ENCODE data around the gene KCTD2. TPM values are rescaled to one million over a fixed set of nuclear protein-coding genes. Genes with fewer than 3 reads are reported as not detected.
A peak's percentile ranks its signal among the peaks of the same experiment; 100 is the strongest.

Gene KCTD2
- total and polyA plus RNA-seq, 2 of the 13 experiments (the other 11 are each of a cell fraction or from before 2014, with no cell fraction given) = 28.3 to 32.6 TPM

DNA sequence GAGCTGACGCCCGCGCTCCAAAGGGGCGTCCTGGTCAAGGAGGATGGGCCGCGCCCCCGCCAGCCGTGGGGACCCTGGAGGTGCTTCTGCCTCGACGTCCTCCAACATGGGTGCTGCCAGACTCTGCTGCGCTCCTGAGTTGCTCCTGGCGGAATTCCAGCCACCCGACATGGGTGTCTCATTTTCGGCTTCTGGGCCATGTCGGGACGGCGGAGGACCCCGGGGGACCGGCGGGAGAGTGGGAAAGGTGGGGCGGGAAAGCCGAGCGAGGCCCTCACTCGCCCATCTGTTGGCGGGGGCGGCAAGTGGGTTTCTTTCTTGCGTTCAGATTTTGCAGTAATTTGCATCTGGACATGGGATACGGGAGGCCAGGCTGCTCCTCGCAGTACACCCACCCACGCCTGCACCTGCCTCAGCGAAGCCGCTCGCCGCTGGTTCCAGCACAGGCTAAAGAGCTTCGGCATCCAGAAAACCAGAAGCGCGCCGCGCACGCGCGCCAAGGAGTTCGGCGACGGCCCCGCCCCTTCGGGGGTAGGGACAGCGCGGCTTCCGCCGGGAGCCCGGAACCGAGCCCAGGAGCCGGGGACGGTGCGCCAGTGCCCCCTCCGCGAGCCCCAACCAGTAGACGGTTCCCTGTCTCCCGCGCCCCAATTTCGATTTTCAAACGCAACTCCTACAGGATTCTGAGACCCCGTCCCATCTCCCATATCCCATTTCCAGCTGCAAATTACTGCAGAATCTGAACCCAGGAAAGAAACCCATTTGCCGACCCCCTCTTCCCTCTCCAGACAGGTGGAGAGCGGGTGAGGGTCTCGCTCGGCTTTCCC is 62.6 kb downstream of the KCTD2 start, which contains the start of gene ARMC7 (continued):
- TF ChIP-seq ZNF232 (CRISPR knock-in tag; IDR thresholded peaks at IDR 0.05; ENCODE audit: borderline replicate concordance) = peak; percentile 71; the same call in 1 of the 2 replicates
- TF ChIP-seq, protein P1, sequence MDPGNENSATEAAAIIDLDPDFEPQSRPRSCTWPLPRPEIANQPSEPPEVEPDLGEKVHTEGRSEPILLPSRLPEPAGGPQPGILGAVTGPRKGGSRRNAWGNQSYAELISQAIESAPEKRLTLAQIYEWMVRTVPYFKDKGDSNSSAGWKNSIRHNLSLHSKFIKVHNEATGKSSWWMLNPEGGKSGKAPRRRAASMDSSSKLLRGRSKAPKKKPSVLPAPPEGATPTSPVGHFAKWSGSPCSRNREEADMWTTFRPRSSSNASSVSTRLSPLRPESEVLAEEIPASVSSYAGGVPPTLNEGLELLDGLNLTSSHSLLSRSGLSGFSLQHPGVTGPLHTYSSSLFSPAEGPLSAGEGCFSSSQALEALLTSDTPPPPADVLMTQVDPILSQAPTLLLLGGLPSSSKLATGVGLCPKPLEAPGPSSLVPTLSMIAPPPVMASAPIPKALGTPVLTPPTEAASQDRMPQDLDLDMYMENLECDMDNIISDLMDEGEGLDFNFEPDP (CRISPR knock-in tag; conservative IDR thresholded peaks at IDR 0.05) = peak; percentile 93; the same call in 1 of the 2 replicates
- TF ChIP-seq, protein P2, sequence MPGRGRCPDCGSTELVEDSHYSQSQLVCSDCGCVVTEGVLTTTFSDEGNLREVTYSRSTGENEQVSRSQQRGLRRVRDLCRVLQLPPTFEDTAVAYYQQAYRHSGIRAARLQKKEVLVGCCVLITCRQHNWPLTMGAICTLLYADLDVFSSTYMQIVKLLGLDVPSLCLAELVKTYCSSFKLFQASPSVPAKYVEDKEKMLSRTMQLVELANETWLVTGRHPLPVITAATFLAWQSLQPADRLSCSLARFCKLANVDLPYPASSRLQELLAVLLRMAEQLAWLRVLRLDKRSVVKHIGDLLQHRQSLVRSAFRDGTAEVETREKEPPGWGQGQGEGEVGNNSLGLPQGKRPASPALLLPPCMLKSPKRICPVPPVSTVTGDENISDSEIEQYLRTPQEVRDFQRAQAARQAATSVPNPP (CRISPR knock-in tag; IDR thresholded peaks at IDR 0.05) = 0 out of 2 replicates have a peak, but pooled peaks have one; percentile 58
- TF ChIP-seq NKX3-1 (CRISPR knock-in tag; IDR thresholded peaks at IDR 0.05) = peak; percentile 48; the same call in 1 of the 2 replicates
- peak; percentile 75 for TF ChIP-seq HNRNPK (IDR thresholded peaks at IDR 0.05; ENCODE audit: low read depth, low read length, poor library complexity, severe bottlenecking)
- TF ChIP-seq JARID2 (CRISPR knock-in tag; IDR thresholded peaks at IDR 0.05; ENCODE audit: insufficient replicate concordance) = no peak
- peak; percentile 46; the same call in 1 of the 2 replicates for TF ChIP-seq NR2C2 (CRISPR knock-in tag; IDR thresholded peaks at IDR 0.05; ENCODE audit: borderline replicate concordance)
- TF ChIP-seq JUND (CRISPR knock-in tag; IDR thresholded peaks at IDR 0.05) = 0 out of 2 replicates have a peak, but pooled peaks have one; percentile 3
- TF ChIP-seq STAG1 (CRISPR knock-in tag; IDR thresholded peaks at IDR 0.05) = peak; percentile 48
- TF ChIP-seq NONO (IDR thresholded peaks at IDR 0.05) = no peak
- TF ChIP-seq NONO (CRISPR knock-in tag; conservative IDR thresholded peaks at IDR 0.05) = 0 out of 2 replicates have a peak, but pooled peaks have one; percentile 43
- TF ChIP-seq ZSCAN31 (CRISPR knock-in tag; IDR thresholded peaks at IDR 0.05; ENCODE audit: low read depth) = peak; percentile 90
- peak; percentile 80; the same call in 1 of the 2 replicates for TF ChIP-seq ZBTB20 (CRISPR knock-in tag; IDR thresholded peaks at IDR 0.05; ENCODE audit: borderline replicate concordance, low read depth)
- TF ChIP-seq ESRRA (CRISPR knock-in tag; IDR thresholded peaks at IDR 0.05; ENCODE audit: low read depth) = no peak
- TF ChIP-seq HNRNPL (IDR thresholded peaks at IDR 0.05; ENCODE audit: low read depth, low read length) = 0 out of 2 replicates have a peak, but pooled peaks have one; percentile 5
- TF ChIP-seq, protein P3, sequence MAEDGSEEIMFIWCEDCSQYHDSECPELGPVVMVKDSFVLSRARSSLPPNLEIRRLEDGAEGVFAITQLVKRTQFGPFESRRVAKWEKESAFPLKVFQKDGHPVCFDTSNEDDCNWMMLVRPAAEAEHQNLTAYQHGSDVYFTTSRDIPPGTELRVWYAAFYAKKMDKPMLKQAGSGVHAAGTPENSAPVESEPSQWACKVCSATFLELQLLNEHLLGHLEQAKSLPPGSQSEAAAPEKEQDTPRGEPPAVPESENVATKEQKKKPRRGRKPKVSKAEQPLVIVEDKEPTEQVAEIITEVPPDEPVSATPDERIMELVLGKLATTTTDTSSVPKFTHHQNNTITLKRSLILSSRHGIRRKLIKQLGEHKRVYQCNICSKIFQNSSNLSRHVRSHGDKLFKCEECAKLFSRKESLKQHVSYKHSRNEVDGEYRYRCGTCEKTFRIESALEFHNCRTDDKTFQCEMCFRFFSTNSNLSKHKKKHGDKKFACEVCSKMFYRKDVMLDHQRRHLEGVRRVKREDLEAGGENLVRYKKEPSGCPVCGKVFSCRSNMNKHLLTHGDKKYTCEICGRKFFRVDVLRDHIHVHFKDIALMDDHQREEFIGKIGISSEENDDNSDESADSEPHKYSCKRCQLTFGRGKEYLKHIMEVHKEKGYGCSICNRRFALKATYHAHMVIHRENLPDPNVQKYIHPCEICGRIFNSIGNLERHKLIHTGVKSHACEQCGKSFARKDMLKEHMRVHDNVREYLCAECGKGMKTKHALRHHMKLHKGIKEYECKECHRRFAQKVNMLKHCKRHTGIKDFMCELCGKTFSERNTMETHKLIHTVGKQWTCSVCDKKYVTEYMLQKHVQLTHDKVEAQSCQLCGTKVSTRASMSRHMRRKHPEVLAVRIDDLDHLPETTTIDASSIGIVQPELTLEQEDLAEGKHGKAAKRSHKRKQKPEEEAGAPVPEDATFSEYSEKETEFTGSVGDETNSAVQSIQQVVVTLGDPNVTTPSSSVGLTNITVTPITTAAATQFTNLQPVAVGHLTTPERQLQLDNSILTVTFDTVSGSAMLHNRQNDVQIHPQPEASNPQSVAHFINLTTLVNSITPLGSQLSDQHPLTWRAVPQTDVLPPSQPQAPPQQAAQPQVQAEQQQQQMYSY (CRISPR knock-in tag; IDR thresholded peaks at IDR 0.05) = peak; percentile 79
- peak; percentile 67; the same call in 1 of the 2 replicates for TF ChIP-seq ZNF816 (CRISPR knock-in tag; IDR thresholded peaks at IDR 0.05; ENCODE audit: borderline replicate concordance)
- TF ChIP-seq BRCA1 (CRISPR knock-in tag; IDR thresholded peaks at IDR 0.05) = peak; percentile 48
- TF ChIP-seq RORA (CRISPR knock-in tag; IDR thresholded peaks at IDR 0.05) = 0 out of 2 replicates have a peak, but pooled peaks have one; percentile 44
- TF ChIP-seq YEATS4 (CRISPR knock-in tag; IDR thresholded peaks at IDR 0.05; ENCODE audit: borderline replicate concordance) = peak; percentile 17; the same call in 1 of the 2 replicates
- TF ChIP-seq, protein P4, sequence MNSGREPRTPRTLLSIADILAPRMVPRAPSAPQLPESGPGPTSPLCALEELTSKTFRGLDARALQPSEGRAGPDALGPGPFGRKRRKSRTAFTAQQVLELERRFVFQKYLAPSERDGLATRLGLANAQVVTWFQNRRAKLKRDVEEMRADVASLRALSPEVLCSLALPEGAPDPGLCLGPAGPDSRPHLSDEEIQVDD (CRISPR knock-in tag; IDR thresholded peaks at IDR 0.05; ENCODE audit: borderline replicate concordance) = peak; percentile 28; the same call in 1 of the 2 replicates
- TF ChIP-seq ZNF558 (CRISPR knock-in tag; IDR thresholded peaks at IDR 0.05; ENCODE audit: borderline replicate concordance) = peak; percentile 91

All from HepG2 (cell line).